Activated T-cell treated with anti-CD3 and anti-CD28 coated beads, Interleukin-2, amount 50 U/mL, for 72 hours (primary cell): Measurements from ENCODE around the gene OST4. TPM values are rescaled to one million over a fixed set of nuclear protein-coding genes. Genes with fewer than 3 reads are reported as not detected.
"Not testable (repeated sequence)": the region's sequence is repeated elsewhere in the genome, so short reads cannot be mapped to it uniquely, and the experiment has no call there.

Source experiments
- ATAC-seq, 2 donors: fragments of 150-1000 bp; cut with Tn5 transposase; replicated peaks in 1 of 2; 2 replicates each; pipeline ENCODE4 v1.10.0; 2021; ENCODE audit warnings: moderate library complexity in 2 of 2, mild to moderate bottlenecking in 1 of 2
- DNase-seq, 2 donors: peaks; one replicate each; pipeline ENCODE4 v3.0.0; 2021 to 2022; ENCODE audit warnings: mixed read lengths in 1 of 2
- H3K27ac Mint-ChIP-seq: one replicate; pipeline ENCODE4 v1.8.0; 2022; ENCODE audit warnings: mild to moderate bottlenecking, moderate library complexity, mixed read lengths
- H3K27me3 Mint-ChIP-seq: one replicate; pipeline ENCODE4 v1.8.0; 2022; ENCODE audit warnings: low read depth, mixed read lengths
- H3K36me3 Mint-ChIP-seq, 2 donors: one replicate each; pipeline ENCODE4 v1.8.0; 2022; ENCODE audit warnings: mixed read lengths in 2 of 2, mild to moderate bottlenecking in 1 of 2; ENCODE audit not compliant: insufficient read depth in 2 of 2
- H3K4me1 Mint-ChIP-seq: one replicate; pipeline ENCODE4 v1.8.0; 2022; ENCODE audit warnings: low read depth, mixed read lengths
- H3K4me3 Mint-ChIP-seq, 2 donors: one replicate each; pipeline ENCODE4 v1.8.0; 2022; ENCODE audit warnings: mild to moderate bottlenecking in 2 of 2, mixed read lengths in 2 of 2, moderate library complexity in 2 of 2
- H3K9me3 Mint-ChIP-seq, 2 donors: one replicate each; pipeline ENCODE4 v1.8.0; 2022; ENCODE audit warnings: mixed read lengths in 2 of 2
- total RNA-seq, 2 donors: library from RNA; stranded (reverse); gene quantifications; one replicate each; pipeline ENCODE4 v1.2.3, GENCODE V29; 2022

The OST4 gene
- total RNA-seq: 100 to 1,000 TPM; 238 to 260 TPM

GRCh38 chr2:27071277-27071989 lies at the start of gene OST4:
TSS of gene OST4 (minus strand) at chr2:27071654.
- peak; percentile 93 to 94 for ATAC-seq
- H3K9me3 Mint-ChIP-seq: no peaks in the 10 kb centered on the region
- peak within 1 kb of the TSS; percentile 97 for H3K27ac Mint-ChIP-seq
- H3K36me3 Mint-ChIP-seq: peaks cover 3 to 12% of the 10 kb centered on the region in 2 donors
- peaks cover 66% of the 10 kb centered on the region for H3K4me1 Mint-ChIP-seq
- peak; percentile 94 to 96 for DNase-seq
- H3K27me3 Mint-ChIP-seq: no peaks in the 10 kb centered on the region
- peak within 1 kb of the TSS; percentile 94 to 98 for H3K4me3 Mint-ChIP-seq

DNA sequence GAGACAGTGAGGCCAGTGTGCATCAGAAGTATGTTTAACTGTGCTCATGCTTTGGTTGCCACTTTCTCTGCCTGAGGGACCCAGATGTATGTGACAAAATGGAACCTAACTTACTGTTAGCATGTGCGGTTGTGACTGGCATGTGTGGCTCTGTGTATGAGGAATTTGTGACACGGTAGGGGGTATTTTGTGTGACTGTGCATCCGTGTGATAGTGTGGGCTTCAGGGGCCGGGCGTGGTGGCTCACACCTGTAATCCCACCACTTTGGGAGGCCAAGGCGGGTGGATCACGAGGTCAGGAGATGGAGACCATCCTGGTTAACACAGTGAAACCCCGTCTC lies 47.8 kb upstream of the OST4 start:
- Mint-ChIP-seq H3K4me3 (peak overlapping the region; percentile 77 to 82), H3K4me1 (peaks cover 21% of the 10 kb centered on the region), H3K27me3 (peaks cover 41% of the 10 kb centered on the region)
- not testable (repeated sequence) for ATAC-seq, H3K36me3 Mint-ChIP-seq, DNase-seq, H3K9me3 Mint-ChIP-seq, H3K27ac Mint-ChIP-seq

DNA sequence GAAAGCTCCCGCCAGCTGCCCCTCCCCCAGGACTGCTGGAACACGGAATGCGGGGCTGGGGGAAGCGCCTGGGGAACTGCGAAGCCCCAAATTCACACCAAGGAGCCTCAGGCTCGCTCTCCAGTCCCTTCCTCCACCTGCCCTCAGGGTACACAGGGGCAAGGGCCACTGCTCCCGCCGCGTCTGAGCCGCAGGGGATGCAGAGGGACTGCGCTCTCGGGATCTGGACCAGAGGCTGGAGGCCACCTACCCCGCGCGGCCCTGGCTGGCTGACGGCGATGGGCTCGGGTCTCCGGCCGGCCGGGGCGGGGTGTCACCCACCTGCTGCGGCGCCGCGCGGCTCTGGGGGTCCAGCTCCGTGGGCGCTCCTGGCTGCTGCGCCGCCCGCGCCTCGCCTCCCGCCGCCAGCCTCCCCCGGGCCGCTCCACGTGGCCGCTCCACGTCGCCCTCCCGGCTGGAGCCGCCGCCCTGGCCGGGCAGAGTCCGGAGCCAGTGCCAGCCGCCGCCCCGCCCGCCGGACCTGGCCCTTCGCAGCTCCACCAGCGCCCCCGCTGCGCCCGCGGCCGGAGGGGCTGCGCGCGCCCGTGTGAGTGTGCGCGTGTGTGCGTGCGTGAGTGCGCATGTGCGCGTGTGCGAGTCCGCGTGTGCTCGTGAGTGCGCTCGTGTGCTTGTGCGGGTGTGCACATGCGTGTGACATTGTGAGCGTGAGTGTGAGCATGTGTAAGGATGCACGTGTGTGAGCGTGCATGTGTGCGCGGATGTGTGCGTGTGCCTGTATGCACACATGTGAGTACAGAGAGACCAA lies 47.3 kb upstream of the OST4 start, which contains the start of gene CGREF1:
Gene CGREF1 (minus strand): TSS at position 604 of the 805 bp plus-strand sequence. CDS start 14,762 bp downstream, outside the sequence.
- H3K27ac Mint-ChIP-seq: no peak within 1 kb of the TSS
- peaks cover 17% of the 10 kb centered on the region for H3K4me1 Mint-ChIP-seq
- no peak for DNase-seq
- peak; percentile 21 to 26 for ATAC-seq
- H3K9me3 Mint-ChIP-seq: no peaks in the 10 kb centered on the region
- peaks cover 41% of the 10 kb centered on the region for H3K27me3 Mint-ChIP-seq
- no peaks in the 10 kb centered on the region for H3K36me3 Mint-ChIP-seq
- H3K4me3 Mint-ChIP-seq: peak within 1 kb of the TSS; percentile 77 to 82

GRCh38 chr2:27117995-27118524 lies 46.6 kb upstream of the OST4 start:
- Mint-ChIP-seq H3K27me3 (peaks cover 41% of the 10 kb centered on the region), H3K27ac (no peak overlapping the region), H3K4me1 (peaks cover 13% of the 10 kb centered on the region), H3K9me3 (no peaks in the 10 kb centered on the region), H3K36me3 (no peaks in the 10 kb centered on the region), H3K4me3 (peak overlapping the region in 1 of 2 donors; percentile 68)
- ATAC-seq (no peak), DNase-seq (no peak)

GRCh38 chr2:27115519-27115918 lies 44.1 kb upstream of the OST4 start:
- DNase-seq (no peak), ATAC-seq (no peak)
- Mint-ChIP-seq H3K27ac (peak overlapping the region; percentile 4), H3K4me3 (no peak overlapping the region), H3K9me3 (no peaks in the 10 kb centered on the region), H3K4me1 (peaks cover 7% of the 10 kb centered on the region), H3K27me3 (peaks cover 19% of the 10 kb centered on the region), H3K36me3 (no peaks in the 10 kb centered on the region)

- not testable (repeated sequence) for DNase-seq, H3K27me3 Mint-ChIP-seq, H3K27ac Mint-ChIP-seq, H3K9me3 Mint-ChIP-seq, H3K4me1 Mint-ChIP-seq, ATAC-seq, H3K4me3 Mint-ChIP-seq, H3K36me3 Mint-ChIP-seq
Measured at GRCh38 chr2:27111392-27112078, 40.1 kb upstream of the OST4 start.

DNA sequence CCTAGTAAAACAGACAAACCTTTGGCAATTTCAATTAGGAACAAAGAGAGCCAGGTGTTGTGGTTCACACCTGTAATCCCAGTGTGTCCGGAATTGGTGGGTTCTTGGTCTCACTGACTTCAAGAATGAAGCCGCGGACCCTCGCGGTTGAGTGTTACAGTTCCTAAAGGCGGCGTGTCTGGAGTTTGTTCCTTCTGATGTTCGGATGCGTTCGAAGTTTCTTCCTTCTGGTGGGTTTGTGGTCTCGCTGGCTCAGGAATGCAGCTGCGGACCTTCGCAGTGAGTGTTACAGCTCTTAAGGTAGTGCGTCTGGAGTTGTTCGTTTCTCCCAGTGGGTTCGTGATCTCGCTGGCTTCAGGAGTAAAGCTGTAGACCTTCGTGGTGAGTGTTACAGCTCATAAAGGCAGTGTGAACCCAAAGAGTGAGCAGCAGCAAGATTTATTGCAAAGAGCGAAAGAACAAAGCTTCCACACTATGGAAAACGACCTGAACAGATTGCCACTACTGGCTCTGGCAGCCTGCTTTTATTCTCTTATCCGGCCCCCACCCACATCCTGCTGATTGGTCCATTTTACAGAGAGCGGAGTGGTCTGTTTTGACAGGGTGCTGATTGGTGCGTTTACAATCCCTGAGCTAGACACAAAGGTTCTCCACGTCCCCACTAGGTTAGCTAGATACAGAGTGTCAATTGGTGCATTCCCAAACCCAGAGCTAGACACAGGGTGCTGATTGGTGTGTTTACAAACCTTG lies 39.3 kb upstream of the OST4 start:
- H3K4me1 Mint-ChIP-seq, H3K36me3 Mint-ChIP-seq, ATAC-seq, H3K27ac Mint-ChIP-seq, H3K9me3 Mint-ChIP-seq, H3K27me3 Mint-ChIP-seq, DNase-seq: not testable (repeated sequence)
- peak overlapping the region in 1 of 2 donors; percentile 13 for H3K4me3 Mint-ChIP-seq

DNA sequence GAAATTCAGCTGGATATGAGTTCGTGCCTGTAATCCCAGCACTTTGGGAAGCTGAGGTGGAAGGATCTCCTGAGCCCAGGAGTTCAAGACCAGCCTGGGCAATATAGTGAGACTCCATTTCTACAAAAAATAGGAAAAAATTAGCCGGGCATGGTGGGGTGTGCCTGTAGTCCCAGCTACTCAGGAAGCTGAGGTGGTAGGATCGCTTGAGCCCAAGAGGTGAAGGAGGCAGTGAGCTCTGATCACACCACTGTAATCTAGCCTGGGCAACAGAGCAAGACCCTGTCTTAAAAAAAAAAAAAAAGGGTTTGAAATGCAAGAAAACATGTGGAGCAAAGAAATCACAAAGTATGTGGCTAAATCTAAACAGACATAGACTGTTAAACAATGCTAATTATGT lies 37.6 kb upstream of the OST4 start:
- Mint-ChIP-seq H3K27ac (no peak overlapping the region), H3K36me3 (no peaks in the 10 kb centered on the region), H3K4me3 (no peak overlapping the region), H3K9me3 (no peaks in the 10 kb centered on the region), H3K27me3 (no peaks in the 10 kb centered on the region), H3K4me1 (no peaks in the 10 kb centered on the region)
- no peak for DNase-seq
- ATAC-seq: no peak

GRCh38 chr2:27108221-27108620 lies 36.8 kb upstream of the OST4 start:
- H3K27me3 Mint-ChIP-seq: no peaks in the 10 kb centered on the region
- no peaks in the 10 kb centered on the region for H3K4me1 Mint-ChIP-seq
- H3K36me3 Mint-ChIP-seq: no peaks in the 10 kb centered on the region
- DNase-seq: no peak
- H3K4me3 Mint-ChIP-seq: no peak overlapping the region
- no peak for ATAC-seq
- H3K27ac Mint-ChIP-seq: no peak overlapping the region
- no peaks in the 10 kb centered on the region for H3K9me3 Mint-ChIP-seq

GRCh38 chr2:27105981-27106380 lies 34.5 kb upstream of the OST4 start:
- H3K9me3 Mint-ChIP-seq: no peaks in the 10 kb centered on the region
- no peaks in the 10 kb centered on the region for H3K27me3 Mint-ChIP-seq
- H3K36me3 Mint-ChIP-seq: no peaks in the 10 kb centered on the region
- ATAC-seq: no peak
- DNase-seq: no peak
- H3K4me1 Mint-ChIP-seq: no peaks in the 10 kb centered on the region
- no peak overlapping the region for H3K27ac Mint-ChIP-seq
- no peak overlapping the region for H3K4me3 Mint-ChIP-seq

GRCh38 chr2:27102329-27102728 lies 30.9 kb upstream of the OST4 start:
- Mint-ChIP-seq H3K4me1 (no peaks in the 10 kb centered on the region), H3K9me3 (no peaks in the 10 kb centered on the region), H3K27ac (no peak overlapping the region)

GRCh38 chr2:27100036-27100435 lies 28.6 kb upstream of the OST4 start:
- DNase-seq (no peak), ATAC-seq (no peak)
- Mint-ChIP-seq H3K27ac (no peak overlapping the region), H3K27me3 (no peaks in the 10 kb centered on the region), H3K4me1 (peaks cover 16% of the 10 kb centered on the region), H3K4me3 (no peak overlapping the region), H3K9me3 (no peaks in the 10 kb centered on the region), H3K36me3 (no peaks in the 10 kb centered on the region)

More at GRCh38 chr2:27102329-27102728, 30.9 kb upstream of the OST4 start:
- DNase-seq (no peak), ATAC-seq (no peak)
- no peak overlapping the region for H3K4me3 Mint-ChIP-seq
- H3K36me3 Mint-ChIP-seq: no peaks in the 10 kb centered on the region
- no peaks in the 10 kb centered on the region for H3K27me3 Mint-ChIP-seq
